Measurements from ENCODE around the gene SLC6A3.
"Not testable (repeated sequence)": the region's sequence is repeated elsewhere in the genome, so short reads cannot be mapped to it uniquely, and the experiment has no call there.

Gene SLC6A3

GRCh38 chr5:1478271-1479035, 33.2 kb upstream of the SLC6A3 start:
- DNase-seq (ENCODE audit: extremely low spot score, insufficient read length, low read depth) (no peak), FAIRE-seq (no peak)

- no peak for FAIRE-seq
- no peak for DNase-seq (ENCODE audit: extremely low spot score, insufficient read length, low read depth)
Measured at GRCh38 chr5:1477341-1477740, 32.1 kb upstream of the SLC6A3 start.

GRCh38 chr5:1476967-1477310, 31.7 kb upstream of the SLC6A3 start:
- no peak for DNase-seq (ENCODE audit: extremely low spot score, insufficient read length, low read depth)
- no peak for FAIRE-seq

- no peak for DNase-seq (ENCODE audit: extremely low spot score, insufficient read length, low read depth)
- FAIRE-seq = no peak
Measured at GRCh38 chr5:1476181-1476966, 31.1 kb upstream of the SLC6A3 start.

GRCh38 chr5:1475544-1475900, 30.3 kb upstream of the SLC6A3 start:
- FAIRE-seq; DNase-seq (ENCODE audit: extremely low spot score, insufficient read length, low read depth): not testable (repeated sequence)

- FAIRE-seq = no peak
- DNase-seq (ENCODE audit: extremely low spot score, insufficient read length, low read depth) = no peak
Measured at GRCh38 chr5:1474866-1475543, 29.8 kb upstream of the SLC6A3 start.

GRCh38 chr5:1474183-1474839, 29.1 kb upstream of the SLC6A3 start:
- DNase-seq (ENCODE audit: extremely low spot score, insufficient read length, low read depth) = no peak

GRCh38 chr5:1473746-1474145, 28.5 kb upstream of the SLC6A3 start:
- DNase-seq (ENCODE audit: extremely low spot score, insufficient read length, low read depth) (no peak), FAIRE-seq (no peak)

More at GRCh38 chr5:1474183-1474839, 29.1 kb upstream of the SLC6A3 start:
- FAIRE-seq = no peak

- no peak for FAIRE-seq
- DNase-seq (ENCODE audit: extremely low spot score, insufficient read length, low read depth) = no peak
Measured at GRCh38 chr5:1472964-1473628, 27.9 kb upstream of the SLC6A3 start.

- FAIRE-seq = no peak
- no peak for DNase-seq (ENCODE audit: extremely low spot score, insufficient read length, low read depth)
Measured at GRCh38 chr5:1471997-1472963, 27.0 kb upstream of the SLC6A3 start.

- FAIRE-seq (no peak), DNase-seq (ENCODE audit: extremely low spot score, insufficient read length, low read depth) (no peak)
Measured at GRCh38 chr5:1471240-1471853, 26.1 kb upstream of the SLC6A3 start.

- no peak for FAIRE-seq
- DNase-seq (ENCODE audit: extremely low spot score, insufficient read length, low read depth) = no peak
Measured at GRCh38 chr5:1470762-1471211, 25.5 kb upstream of the SLC6A3 start.

- no peak for FAIRE-seq
- no peak for DNase-seq (ENCODE audit: extremely low spot score, insufficient read length, low read depth)
Measured at GRCh38 chr5:1468629-1469527, 23.6 kb upstream of the SLC6A3 start.

GRCh38 chr5:1468247-1468612, 23.0 kb upstream of the SLC6A3 start:
- FAIRE-seq (no peak), DNase-seq (ENCODE audit: extremely low spot score, insufficient read length, low read depth) (no peak)

- DNase-seq (ENCODE audit: extremely low spot score, insufficient read length, low read depth) (no peak), FAIRE-seq (no peak)
Measured at GRCh38 chr5:1467341-1468246, 22.4 kb upstream of the SLC6A3 start.

GRCh38 chr5:1466631-1467265, 21.5 kb upstream of the SLC6A3 start:
- no peak for DNase-seq (ENCODE audit: extremely low spot score, insufficient read length, low read depth)
- no peak for FAIRE-seq

Measured in GM18507 (cell line).